Measurements from ENCODE around the gene C15orf40.

GRCh38 chr15:82986442-82986780 is 25.0 kb downstream of the C15orf40 start:
- no peak for TF ChIP-seq TAF1 (conservative IDR thresholded peaks at IDR 0.05)
- no peak for TF ChIP-seq CTCF (IDR thresholded peaks at IDR 0.05; ENCODE audit: low read depth, low read length, missing input control)
- no peak for TF ChIP-seq YY1 (IDR thresholded peaks at IDR 0.05)
- TF ChIP-seq MAX (IDR thresholded peaks at IDR 0.05) = no peak

Measured in liver (tissue), 3 donors.